ENCODE data around the gene NFYC. TPM values are rescaled to one million over a fixed set of nuclear protein-coding genes. Genes with fewer than 3 reads are reported as not detected.

Gene NFYC
- total and polyA plus RNA-seq, 2 of the 8 experiments (the other 6 are each of a cell fraction or from before 2014, with no cell fraction given): 54.1 to 124 TPM

GRCh38 chr1:40758004-40758403 is 66.5 kb downstream of the NFYC start:
- Histone ChIP-seq H3K4ac (replicated peaks; ENCODE audit: insufficient read length, low read depth, low read length) (no peak overlapping the region), H4K5ac (ENCODE audit: insufficient read length, low read depth, low read length) (no peak overlapping the region), H3K56ac (replicated peaks; ENCODE audit: insufficient read length, low read depth, low read length) (no peak overlapping the region), H3K4me1 (replicated peaks in 1 of 4; ENCODE audit: control insufficient read depth in 3 of 4, insufficient read depth in 4 of 4, low read length in 3 of 4) (no peaks in the 10 kb centered on the region), H3K79me1 (ENCODE audit: low read depth, low read length) (peaks cover 7% of the 10 kb centered on the region; the same call in 1 of the 2 replicates), H3K4me2 (ENCODE audit: insufficient read depth in 1 of 2, low read depth in 2 of 2, low read length in 2 of 2) (no peak overlapping the region), H2AK5ac (ENCODE audit: low read depth, low read length) (no peak overlapping the region), H3K27me3 (replicated peaks in 1 of 4; ENCODE audit: control insufficient read depth in 3 of 4, extremely low read depth in 1 of 4, insufficient read depth in 3 of 4, low read length in 3 of 4) (no peaks in the 10 kb centered on the region), H3K4me3 (ENCODE audit: extremely low read depth in 1 of 4, insufficient read depth in 2 of 4, low read depth in 3 of 4, low read length in 4 of 4) (no peak overlapping the region), H3K36me3 (ENCODE audit: control insufficient read depth in 2 of 4, insufficient read depth in 4 of 4, low read length in 3 of 4) (peaks cover 16 to 79% (median 63%) of the 10 kb centered on the region in 4 experiments; a peak in 7 of 8 replicates), H2BK5ac (ENCODE audit: low read depth, low read length) (no peak overlapping the region), H3K79me2 (ENCODE audit: control insufficient read depth in 1 of 2, insufficient read depth in 2 of 2, low read length in 2 of 2) (no peaks in the 10 kb centered on the region), H3K23ac (ENCODE audit: insufficient read length) (no peak overlapping the region), H3K9ac (replicated peaks in 1 of 4; ENCODE audit: extremely low read depth in 1 of 4, low read depth in 3 of 4, low read length in 3 of 4) (no peak overlapping the region; a peak in 1 of 7 replicates), H3K23me2 (ENCODE audit: low read depth, low read length) (no peaks in the 10 kb centered on the region; the same call in 1 of the 2 replicates), H2AFZ (ENCODE audit: low read length) (no peak overlapping the region), H3K14ac (ENCODE audit: insufficient read length) (no peak overlapping the region), H2BK15ac (ENCODE audit: low read length) (no peak overlapping the region), H4K91ac (replicated peaks; ENCODE audit: insufficient read length, low read length) (no peak overlapping the region), H2BK120ac (replicated peaks; ENCODE audit: low read depth, low read length) (no peak overlapping the region), H2BK12ac (ENCODE audit: low read depth, low read length) (no peak overlapping the region), H3K27ac (ENCODE audit: low read depth, low read length) (no peak overlapping the region), H2BK20ac (ENCODE audit: low read length) (no peak overlapping the region), H4K20me1 (replicated peaks in 1 of 2; ENCODE audit: control insufficient read depth in 1 of 2, insufficient read depth in 2 of 2, low read length in 2 of 2) (peaks cover 5 to 7% of the 10 kb centered on the region in 2 experiments), H4K8ac (ENCODE audit: extremely low read depth, insufficient read depth, low read length) (no peak overlapping the region), H3K9me3 (ENCODE audit: insufficient read depth in 2 of 2, low read depth in 1 of 2, low read length in 1 of 2) (no peaks in the 10 kb centered on the region), H3K18ac (ENCODE audit: extremely low read depth, low read length) (no peak overlapping the region)
- CTCF ChIA-PET (ENCODE audit: partially characterized antibody): interaction anchor here (0.7 to 15.0 kb wide), 5 partner anchors 10 to 193 kb away, joined by 3 to 140 read pairs (median 5); no protein-coding TSS in a partner anchor
- 95% methylated on average over 7 of the region's 7 CpGs; no CpG with 5 or more reads in 1 of the 2 experiments for WGBS, 2 experiments (ENCODE audit: extremely low coverage in 1 of 2, insufficient coverage in 1 of 2, insufficient read length in 1 of 2, insufficient replicate concordance in 2 of 2, low coverage in 1 of 2, low lambda C conversion rate in 2 of 2, missing lambda C conversion rate in 1 of 2)
- FAIRE-seq: no peak
- POLR2A ChIA-PET (ENCODE audit: partially characterized antibody): interaction anchor here (0.5 to 3.9 kb wide), 3 partner anchors 13 to 385 kb away, joined by 3 to 14 read pairs (median 10); partner anchors contain the start of gene NFYC
- DNase-seq (ENCODE audit: low read depth in 1 of 2, low spot score in 2 of 2): no peak
- TF ChIP-seq CREB1 (IDR thresholded peaks at IDR 0.05) (no peak), PHF8 (conservative IDR thresholded peaks at IDR 0.05; ENCODE audit: low read depth, low read length) (no peak)
